22Rv1 (cell line): ENCODE data around the gene DTNBP1.

ENCODE experiments used
- ZFX ChIP-seq: fragments of 450-650 bp; IDR thresholded peaks from 2 replicates; pipeline ENCODE4 v1.6.1; 2017; ENCODE audit warnings: antibody characterized with exemption, borderline replicate concordance
- TF ChIP-seq, protein P1 (sequence below): fragments of 450-650 bp; IDR thresholded peaks from 2 replicates; pipeline ENCODE4 v1.5.1; 2017; ENCODE audit warnings: mild to moderate bottlenecking

DNA sequence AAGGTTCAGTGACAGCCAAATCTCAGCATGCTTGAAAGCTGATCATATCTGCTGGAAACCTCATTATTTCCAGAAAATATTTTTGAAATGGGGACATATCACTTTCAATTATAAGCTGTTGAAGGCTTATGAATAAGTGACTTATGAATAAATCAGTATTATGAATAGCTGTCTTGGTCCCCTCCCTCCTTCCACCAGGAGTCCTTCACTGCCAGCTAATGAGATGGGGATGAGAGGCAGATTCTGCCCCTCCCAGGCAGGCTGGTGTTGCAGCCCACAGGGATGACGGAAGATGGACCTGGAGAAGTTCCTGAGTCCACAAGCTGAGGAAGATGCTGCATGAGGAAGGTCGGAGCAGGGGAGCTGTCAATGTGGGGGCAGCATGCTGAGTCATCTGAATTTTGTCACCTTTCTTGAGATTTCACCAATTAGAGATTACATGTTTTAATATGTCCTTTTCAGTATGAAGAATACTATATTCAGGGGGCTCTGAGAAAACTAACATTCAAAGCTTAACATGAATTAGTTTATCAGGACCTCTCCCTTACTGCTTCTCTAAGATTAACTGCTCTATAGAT, 112.2 kb downstream of the DTNBP1 start:
- TF ChIP-seq, protein P1, sequence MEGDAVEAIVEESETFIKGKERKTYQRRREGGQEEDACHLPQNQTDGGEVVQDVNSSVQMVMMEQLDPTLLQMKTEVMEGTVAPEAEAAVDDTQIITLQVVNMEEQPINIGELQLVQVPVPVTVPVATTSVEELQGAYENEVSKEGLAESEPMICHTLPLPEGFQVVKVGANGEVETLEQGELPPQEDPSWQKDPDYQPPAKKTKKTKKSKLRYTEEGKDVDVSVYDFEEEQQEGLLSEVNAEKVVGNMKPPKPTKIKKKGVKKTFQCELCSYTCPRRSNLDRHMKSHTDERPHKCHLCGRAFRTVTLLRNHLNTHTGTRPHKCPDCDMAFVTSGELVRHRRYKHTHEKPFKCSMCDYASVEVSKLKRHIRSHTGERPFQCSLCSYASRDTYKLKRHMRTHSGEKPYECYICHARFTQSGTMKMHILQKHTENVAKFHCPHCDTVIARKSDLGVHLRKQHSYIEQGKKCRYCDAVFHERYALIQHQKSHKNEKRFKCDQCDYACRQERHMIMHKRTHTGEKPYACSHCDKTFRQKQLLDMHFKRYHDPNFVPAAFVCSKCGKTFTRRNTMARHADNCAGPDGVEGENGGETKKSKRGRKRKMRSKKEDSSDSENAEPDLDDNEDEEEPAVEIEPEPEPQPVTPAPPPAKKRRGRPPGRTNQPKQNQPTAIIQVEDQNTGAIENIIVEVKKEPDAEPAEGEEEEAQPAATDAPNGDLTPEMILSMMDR: no peak
- TF ChIP-seq ZFX: no peak
